ENCODE data around the gene GARIN5A.

GARIN5A gene

GRCh38 chr19:50476224-50476906, at the start of gene GARIN5A, which contains the start of gene EMC10:
Gene GARIN5A (minus strand): TSS chr19:50476848. CDS start chr19:50476388, 460 bp downstream.
Gene EMC10 (plus strand): TSS chr19:50476507. CDS start chr19:50476545, 38 bp downstream.
- DNase-seq: peak; percentile 89

- DNase-seq: no peak
Observed at GRCh38 chr19:50522881-50523280, 46.2 kb upstream of the GARIN5A start.

- DNase-seq: no peak
Observed at GRCh38 chr19:50520822-50521465, 44.3 kb upstream of the GARIN5A start.

DNA sequence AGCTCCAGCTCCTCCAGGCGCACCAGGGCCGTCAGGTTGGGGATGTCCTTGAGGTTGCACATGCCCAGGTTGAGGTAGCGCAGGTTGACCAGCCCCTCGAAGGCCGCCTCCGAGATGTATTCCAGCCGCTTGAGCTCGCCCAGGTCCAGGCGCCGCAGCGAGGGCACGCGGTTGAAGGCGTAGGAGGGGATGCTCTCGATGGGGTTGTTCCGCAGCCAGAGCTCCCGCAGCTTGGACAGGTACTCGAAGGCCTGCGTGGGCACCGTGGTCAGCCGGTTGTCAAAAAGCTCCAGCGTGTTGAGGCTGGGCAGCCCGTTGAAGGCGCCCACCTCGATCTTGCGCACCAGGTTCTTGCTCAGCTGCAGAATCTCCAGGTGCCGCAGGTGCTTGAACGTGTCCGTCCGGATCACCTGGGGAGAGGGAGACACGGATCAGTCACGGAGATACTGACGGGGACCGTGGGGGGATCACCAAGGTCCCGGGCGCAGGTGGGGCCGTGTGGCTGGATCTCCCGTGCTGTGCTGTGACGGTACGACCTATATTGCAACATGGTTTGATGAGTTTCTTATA, 42.4 kb upstream of the GARIN5A start:
- no peak for DNase-seq

DNA sequence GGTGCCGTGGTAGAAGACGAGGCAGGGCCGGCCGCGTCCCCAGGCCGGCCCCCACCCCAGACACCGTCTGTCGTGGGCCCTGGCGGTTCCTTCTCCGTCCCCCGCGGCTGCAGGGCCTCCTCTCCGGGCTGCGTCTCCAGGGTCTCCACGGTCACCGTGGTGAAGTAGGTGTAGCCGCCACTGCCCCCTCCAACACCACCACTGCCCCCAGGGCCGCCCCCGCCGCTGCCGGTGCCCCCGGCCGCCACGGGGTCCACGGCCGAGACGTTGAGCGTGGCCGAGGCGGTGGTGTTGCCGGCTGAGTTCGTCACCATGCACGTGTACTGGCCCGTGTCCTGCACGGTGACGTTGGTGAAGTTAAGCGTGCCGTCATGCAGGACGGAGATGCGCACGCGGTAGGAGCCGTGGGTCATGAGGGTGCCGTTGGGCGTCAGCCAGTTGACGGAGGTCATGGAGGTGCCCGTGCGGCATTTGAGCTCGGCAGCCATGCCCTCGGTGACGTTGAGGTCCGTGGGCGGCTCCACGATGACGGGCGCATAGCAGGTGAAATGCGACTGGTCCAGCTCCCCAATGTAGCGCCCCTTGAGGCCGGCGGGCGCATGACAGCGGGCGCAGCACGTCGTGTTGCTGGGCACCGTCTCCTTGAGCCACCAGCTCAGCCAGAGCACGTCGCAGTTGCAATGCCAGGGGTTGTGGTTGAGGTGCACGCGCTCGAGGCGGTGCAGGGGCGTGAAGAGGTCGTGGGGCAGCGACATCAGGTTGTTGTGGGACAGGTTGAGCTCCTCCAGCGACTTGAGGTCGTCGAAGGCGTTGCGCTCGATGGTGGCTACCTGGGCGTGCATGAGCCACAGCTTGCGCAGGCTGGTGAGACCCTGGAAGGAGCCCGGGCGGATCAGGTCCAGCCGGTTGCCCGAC, 41.7 kb upstream of the GARIN5A start:
- no peak for DNase-seq

DNA sequence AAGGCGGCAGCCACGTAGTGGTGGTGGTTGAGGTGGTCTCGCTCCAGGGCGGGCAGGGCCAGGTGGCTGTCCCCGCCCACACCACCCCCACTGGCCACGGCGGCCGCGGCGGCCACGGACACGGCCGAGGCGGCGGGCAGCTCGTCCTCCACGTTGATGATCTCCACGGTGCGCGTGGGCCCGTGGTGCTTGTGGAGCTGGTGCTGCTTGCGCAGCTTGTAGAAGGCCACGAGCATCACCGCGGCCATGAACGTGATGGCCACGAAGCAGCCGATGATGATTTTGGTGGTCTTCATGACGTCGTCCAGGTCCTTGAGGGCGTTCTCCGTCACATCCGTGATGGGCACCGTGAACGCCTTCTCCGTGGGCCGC, 41.0 kb upstream of the GARIN5A start:
- no peak for DNase-seq

GRCh38 chr19:50516964-50517703, 40.5 kb upstream of the GARIN5A start:
- no peak for DNase-seq

DNA sequence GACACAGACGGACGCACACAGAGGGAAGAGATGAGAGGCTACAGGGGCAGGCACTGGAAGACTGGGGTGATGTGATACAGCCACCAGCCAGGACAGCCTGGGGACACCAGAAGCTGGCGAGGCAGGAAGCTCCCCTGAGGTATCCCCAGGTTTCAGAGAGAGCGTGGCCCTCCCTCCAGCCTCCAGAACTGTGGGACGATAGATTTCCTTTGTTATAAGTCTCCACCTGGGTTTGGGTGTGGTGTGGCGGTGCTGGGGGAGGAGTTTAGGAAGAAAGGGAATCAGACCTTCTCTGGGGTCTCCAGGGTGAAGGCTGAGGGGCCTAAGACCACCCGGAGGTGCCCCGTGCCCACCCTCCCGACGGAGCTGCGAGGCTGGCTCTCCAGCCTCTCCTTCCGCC, 39.8 kb upstream of the GARIN5A start:
- no peak for DNase-seq

- no peak for DNase-seq
Observed at GRCh38 chr19:50515168-50515561, 38.5 kb upstream of the GARIN5A start.

DNA sequence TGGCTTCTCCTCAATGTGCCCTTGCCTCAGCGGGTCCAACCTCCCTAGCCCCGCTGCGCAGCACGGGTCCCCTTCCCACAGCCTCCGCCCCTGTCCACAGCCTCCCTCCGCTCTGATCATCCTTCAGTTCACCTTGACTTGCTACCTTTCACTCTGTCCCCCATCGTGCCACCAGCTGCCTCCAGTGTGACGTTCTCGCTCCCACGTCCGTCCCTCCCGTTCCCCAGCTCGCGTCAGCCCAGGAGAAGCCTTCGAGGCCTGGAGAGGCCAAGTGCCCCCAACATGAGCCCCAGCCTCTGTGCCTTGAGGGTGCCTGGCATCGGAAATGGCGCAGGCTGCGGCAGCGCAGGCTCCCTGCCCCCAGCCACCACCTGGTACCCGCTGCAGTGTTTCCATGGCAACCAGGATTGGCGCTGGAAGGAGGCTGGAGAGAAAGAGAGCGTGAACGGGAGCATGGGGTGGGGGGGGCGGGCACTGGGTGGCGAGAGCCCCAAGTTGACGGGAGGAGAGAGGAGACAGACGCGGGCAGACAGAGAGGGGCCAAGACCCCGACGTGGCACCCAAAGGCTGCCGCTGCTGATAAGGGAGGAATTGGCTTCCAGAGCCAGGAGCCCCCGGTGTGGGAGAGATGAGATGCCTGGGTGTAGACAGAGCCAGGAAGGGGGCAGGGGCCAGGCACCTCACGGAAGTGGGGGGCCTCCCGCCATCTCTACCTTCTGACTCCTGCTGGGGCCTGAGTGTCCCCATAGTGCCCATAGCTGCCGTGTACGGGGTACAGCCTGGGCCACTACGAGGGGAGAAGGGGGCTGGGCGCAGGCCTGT, 37.9 kb upstream of the GARIN5A start:
- DNase-seq: no peak

- DNase-seq: no peak
Observed at GRCh38 chr19:50513746-50514345, 37.2 kb upstream of the GARIN5A start, which contains the start of gene ASPDH. Gene ASPDH (minus strand): TSS chr19:50513913. CDS start chr19:50513823, 90 bp downstream.

GRCh38 chr19:50512999-50513745, 36.5 kb upstream of the GARIN5A start:
- DNase-seq: no peak

GRCh38 chr19:50512112-50512998, 35.7 kb upstream of the GARIN5A start:
- no peak for DNase-seq

GRCh38 chr19:50511069-50511822, 34.6 kb upstream of the GARIN5A start, which contains the start of gene JOSD2:
Gene JOSD2 (minus strand): TSS chr19:50511191. CDS start chr19:50510431, 760 bp downstream.
- peak; percentile 99 for DNase-seq

DNA sequence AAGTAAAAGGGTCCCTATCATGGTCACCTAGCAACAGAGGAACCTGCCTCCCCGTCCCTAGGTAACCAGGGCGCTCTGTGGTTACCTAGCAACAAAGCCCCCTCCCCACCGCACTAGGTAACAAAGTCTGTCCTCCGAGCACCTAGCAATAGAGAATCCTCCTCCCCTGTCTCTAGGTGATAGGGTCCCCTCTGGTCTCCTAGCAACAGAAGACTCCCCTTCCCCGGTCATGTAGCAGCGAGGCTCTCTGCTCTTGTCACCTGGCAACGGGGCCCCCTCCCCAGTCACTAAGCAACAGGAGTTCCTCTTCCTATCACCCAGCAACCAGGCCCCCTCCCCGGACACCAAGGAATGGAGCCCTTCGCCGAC, 34.0 kb upstream of the GARIN5A start:
- DNase-seq: peak; percentile 97

DNA sequence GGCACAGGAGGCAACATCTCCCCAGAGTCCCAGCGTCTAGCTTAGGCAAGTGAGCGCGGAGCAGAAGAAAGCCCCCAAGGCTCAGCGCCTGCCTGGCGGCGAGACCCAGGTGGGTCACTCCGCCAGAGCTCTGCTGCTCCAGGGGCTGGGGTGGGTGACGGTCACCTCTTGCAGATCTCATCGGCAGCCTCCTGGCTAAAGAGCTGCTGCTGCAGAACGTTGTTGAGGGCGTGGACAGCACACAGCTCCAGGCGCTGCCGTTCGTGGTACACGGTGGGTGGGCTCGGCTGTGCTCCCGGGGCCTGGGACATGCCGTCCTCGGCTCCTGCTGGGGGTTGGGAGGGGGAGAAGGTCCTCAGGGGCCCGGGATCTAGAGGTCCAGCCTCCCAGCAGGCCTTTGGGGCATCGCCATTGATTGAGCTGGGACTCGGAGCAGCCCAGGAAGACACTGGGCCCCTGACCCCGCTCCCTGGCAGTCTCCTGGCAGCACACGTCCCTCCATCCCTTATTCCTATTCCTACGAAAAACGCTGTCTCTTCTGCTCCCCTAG, 33.5 kb upstream of the GARIN5A start:
- no peak for DNase-seq

DNA sequence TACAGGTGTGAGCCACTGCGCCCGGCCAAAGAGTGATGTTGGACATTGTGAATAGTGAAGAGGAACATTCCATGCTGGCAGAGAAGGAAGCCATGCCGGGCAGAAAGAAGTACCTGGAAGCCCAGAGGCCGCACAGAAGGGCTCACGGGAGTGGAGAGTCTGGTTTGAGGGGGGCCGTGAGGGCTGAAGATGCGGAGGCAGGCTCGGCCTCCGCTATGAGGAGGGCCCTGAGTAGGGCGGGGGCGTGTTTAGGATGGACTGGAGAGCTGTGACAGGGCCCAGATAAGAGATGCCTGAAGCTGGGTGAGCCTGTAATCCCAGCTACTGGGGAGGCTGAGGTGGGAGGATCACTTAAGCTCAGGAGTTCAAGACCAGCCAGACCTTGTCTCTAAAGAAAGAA, 32.7 kb upstream of the GARIN5A start:
- DNase-seq: no peak

- no peak for DNase-seq
Observed at GRCh38 chr19:50508843-50509190, 32.2 kb upstream of the GARIN5A start.

Data from NCI-H748 treated with DMSO at 0.1 percent for 48 hours (cell line).